Measurements from ENCODE around the gene CRIP2. TPM values are rescaled to one million over a fixed set of nuclear protein-coding genes. Genes with fewer than 3 reads are reported as not detected.

The CRIP2 gene
- total and polyA plus RNA-seq, 2 of the 8 experiments (the other 6 are each of a cell fraction or from before 2014, with no cell fraction given): 4.2 to 13.5 TPM

DNA sequence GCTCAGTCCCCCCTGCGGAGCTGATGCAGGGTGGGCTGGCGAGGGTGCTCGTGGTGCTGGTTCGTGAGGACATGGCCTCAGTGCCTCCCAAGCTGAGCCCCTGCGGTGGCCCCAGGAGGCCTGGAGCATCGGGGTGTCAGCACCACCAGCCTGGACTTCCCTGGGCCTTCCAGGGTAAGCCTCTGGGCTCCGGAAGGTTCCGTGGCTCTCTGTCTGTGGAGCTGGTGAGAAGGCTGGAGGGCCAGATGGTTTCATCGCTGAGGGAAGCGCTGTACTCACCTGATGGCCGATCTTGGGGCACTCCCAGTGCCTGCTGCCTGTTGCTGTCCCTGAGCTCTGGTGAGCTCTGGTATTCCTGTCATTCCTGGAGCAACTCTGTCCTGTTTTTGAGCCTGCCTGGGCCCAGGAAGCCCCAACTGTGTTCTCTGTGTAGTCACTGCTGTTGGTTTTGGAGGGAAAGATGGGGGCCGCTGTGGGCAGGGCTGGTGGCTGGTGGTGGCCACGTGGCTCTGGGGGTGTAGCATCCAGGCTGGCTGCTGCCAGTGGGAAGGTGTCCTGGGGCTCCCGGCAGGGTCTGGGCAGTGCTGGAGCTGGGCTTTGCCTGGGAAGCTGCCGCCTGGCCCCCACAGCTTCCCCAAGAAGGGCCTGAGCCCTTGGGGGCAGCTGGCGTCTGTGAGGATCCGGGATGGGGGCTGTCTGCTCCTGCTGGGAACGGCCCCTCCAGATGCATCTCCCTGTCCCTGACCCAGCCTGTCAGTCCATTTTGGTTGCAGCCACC is 36.7 kb upstream of the CRIP2 start (continued):
- TF ChIP-seq, protein P1, sequence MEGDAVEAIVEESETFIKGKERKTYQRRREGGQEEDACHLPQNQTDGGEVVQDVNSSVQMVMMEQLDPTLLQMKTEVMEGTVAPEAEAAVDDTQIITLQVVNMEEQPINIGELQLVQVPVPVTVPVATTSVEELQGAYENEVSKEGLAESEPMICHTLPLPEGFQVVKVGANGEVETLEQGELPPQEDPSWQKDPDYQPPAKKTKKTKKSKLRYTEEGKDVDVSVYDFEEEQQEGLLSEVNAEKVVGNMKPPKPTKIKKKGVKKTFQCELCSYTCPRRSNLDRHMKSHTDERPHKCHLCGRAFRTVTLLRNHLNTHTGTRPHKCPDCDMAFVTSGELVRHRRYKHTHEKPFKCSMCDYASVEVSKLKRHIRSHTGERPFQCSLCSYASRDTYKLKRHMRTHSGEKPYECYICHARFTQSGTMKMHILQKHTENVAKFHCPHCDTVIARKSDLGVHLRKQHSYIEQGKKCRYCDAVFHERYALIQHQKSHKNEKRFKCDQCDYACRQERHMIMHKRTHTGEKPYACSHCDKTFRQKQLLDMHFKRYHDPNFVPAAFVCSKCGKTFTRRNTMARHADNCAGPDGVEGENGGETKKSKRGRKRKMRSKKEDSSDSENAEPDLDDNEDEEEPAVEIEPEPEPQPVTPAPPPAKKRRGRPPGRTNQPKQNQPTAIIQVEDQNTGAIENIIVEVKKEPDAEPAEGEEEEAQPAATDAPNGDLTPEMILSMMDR (IDR thresholded peaks at IDR 0.05; ENCODE audit: control extremely low read depth in 1 of 3, insufficient read depth in 1 of 3, low read depth in 1 of 3, low read length in 3 of 3): no peak
- TF ChIP-seq SRF (IDR thresholded peaks at IDR 0.05; ENCODE audit: low read depth, low read length) (no peak), POLR2A (IDR thresholded peaks at IDR 0.05; ENCODE audit: control extremely low read depth in 1 of 2, low read depth in 2 of 2, low read length in 2 of 2) (no peak), POLR2AphosphoS5 (IDR thresholded peaks at IDR 0.05; ENCODE audit: low read depth, low read length) (no peak), ASH2L (IDR thresholded peaks at IDR 0.05; ENCODE audit: low read length) (no peak), PHF8 (conservative IDR thresholded peaks at IDR 0.05; ENCODE audit: low read depth, low read length) (no peak), SIRT6 (IDR thresholded peaks at IDR 0.05; ENCODE audit: low read length) (no peak), SP2 (IDR thresholded peaks at IDR 0.05; ENCODE audit: low read length) (no peak), ZNF274 (IDR thresholded peaks at IDR 0.05; ENCODE audit: borderline replicate concordance, extremely low read depth, low read length) (no peak)
- TF ChIP-seq, protein P2, sequence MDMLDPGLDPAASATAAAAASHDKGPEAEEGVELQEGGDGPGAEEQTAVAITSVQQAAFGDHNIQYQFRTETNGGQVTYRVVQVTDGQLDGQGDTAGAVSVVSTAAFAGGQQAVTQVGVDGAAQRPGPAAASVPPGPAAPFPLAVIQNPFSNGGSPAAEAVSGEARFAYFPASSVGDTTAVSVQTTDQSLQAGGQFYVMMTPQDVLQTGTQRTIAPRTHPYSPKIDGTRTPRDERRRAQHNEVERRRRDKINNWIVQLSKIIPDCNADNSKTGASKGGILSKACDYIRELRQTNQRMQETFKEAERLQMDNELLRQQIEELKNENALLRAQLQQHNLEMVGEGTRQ (IDR thresholded peaks at IDR 0.05; ENCODE audit: low read length): no peak
